ENCODE measurements around the gene RRP8. TPM values are rescaled to one million over a fixed set of nuclear protein-coding genes. Genes with fewer than 3 reads are reported as not detected.

RRP8 gene
- total RNA-seq, 4 donors from 2014 or later, result 13.9 to 34.1 (median 18.2) TPM

- Histone ChIP-seq H3K9me3 (peaks cover 0 to 18% (median 8%) of the 10 kb centered on the region in 4 donors), H3K4me3 (no peak overlapping the region), H3K4me1 (no peaks in the 10 kb centered on the region), H3K27me3 (no peaks in the 10 kb centered on the region), H3K36me3 (peaks cover 0 to 48% (median 2%) of the 10 kb centered on the region in 3 donors), H3K27ac (no peak overlapping the region)
- TF ChIP-seq EP300 (IDR thresholded peaks at IDR 0.05) (no peak), CTCF (IDR thresholded peaks at IDR 0.05) (no peak), POLR2A (IDR thresholded peaks at IDR 0.05) (no peak)
- 85 to 86% methylated on average over 1 of the region's 1 CpG for WGBS, 2 donors
- DNase-seq (ENCODE audit: low spot score in 2 of 2), result no peak
Measured at GRCh38 chr11:6588018-6588417, 15.4 kb downstream of the RRP8 start.

DNA sequence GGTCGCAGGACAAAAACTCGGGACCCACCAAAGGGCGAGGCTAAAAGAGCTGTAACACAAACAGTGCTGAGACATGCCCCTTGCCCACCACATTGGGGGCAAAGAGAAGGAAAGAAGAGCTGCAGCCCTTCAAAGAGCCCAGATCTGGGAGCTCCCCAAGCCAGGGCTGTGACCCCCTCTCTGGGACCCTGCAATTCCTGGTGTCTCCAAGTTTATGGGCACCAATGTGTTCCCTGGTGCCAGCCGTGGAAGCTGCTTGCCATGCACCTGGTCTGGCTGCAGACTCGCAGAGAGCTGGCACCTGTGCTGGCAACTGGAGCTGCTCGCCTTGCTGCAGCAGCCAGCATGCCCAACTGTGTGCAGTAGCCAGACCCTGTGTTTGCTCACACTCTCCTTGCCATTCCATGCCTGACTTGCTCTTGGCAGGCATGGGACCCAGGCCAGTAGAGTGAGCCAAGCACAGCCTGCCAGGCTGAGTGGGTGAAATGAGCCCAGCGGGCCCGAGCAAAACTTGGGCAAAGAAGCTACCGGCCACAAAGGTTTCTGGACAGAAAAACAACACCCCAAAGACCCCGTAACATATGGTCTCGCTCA is 16.0 kb downstream of the RRP8 start:
- Histone ChIP-seq H3K4me1 (no peaks in the 10 kb centered on the region), H3K4me3 (no peak overlapping the region), H3K27me3 (no peaks in the 10 kb centered on the region), H3K36me3 (peaks cover 0 to 49% (median 2%) of the 10 kb centered on the region in 3 donors), H3K9me3 (peaks cover 0 to 23% (median 8%) of the 10 kb centered on the region in 4 donors), H3K27ac (no peak overlapping the region)
- no peak for TF ChIP-seq CTCF (IDR thresholded peaks at IDR 0.05)
- no peak for TF ChIP-seq POLR2A (IDR thresholded peaks at IDR 0.05)
- no peak for TF ChIP-seq EP300 (IDR thresholded peaks at IDR 0.05)
- DNase-seq (ENCODE audit: low spot score in 2 of 2), result no peak
- WGBS, 2 donors, result 84 to 88% methylated on average over 11 of the region's 11 CpGs

- TF ChIP-seq POLR2A (IDR thresholded peaks at IDR 0.05), result no peak
- no peak for TF ChIP-seq CTCF (IDR thresholded peaks at IDR 0.05)
- no peak for TF ChIP-seq EP300 (IDR thresholded peaks at IDR 0.05)
- Histone ChIP-seq H3K4me3 (no peak overlapping the region), H3K36me3 (peaks cover 0 to 42% (median 2%) of the 10 kb centered on the region in 3 donors), H3K9me3 (peaks cover 0 to 25% (median 8%) of the 10 kb centered on the region in 4 donors), H3K27me3 (no peaks in the 10 kb centered on the region), H3K4me1 (no peaks in the 10 kb centered on the region), H3K27ac (no peak overlapping the region)
- no peak for DNase-seq (ENCODE audit: low spot score in 2 of 2)
- 87 to 91% methylated on average over 20 to 25 of the region's 25 CpGs for WGBS, 2 donors
Measured at GRCh38 chr11:6586434-6587359, 16.7 kb downstream of the RRP8 start.

DNA sequence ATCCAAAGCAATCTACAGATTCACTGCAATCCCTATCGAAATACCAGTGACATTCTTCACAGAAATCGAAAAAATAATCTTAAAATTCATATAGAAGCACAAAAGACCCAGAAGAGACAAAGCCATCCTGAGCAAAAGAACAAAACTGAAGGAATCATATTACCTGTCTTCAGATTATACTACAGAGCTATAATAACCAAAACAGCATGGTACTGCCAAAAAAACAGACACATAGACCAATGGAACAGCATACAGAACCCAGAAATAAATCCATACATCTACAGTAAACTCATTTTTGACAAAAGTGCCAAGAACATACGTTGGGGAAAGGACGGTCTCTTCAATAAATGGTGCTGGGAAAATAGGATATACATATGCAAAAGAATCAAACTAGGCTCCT is 18.9 kb downstream of the RRP8 start:
- no peak for TF ChIP-seq POLR2A (IDR thresholded peaks at IDR 0.05)
- TF ChIP-seq CTCF (IDR thresholded peaks at IDR 0.05), result no peak
- no peak for TF ChIP-seq EP300 (IDR thresholded peaks at IDR 0.05)
- Histone ChIP-seq H3K36me3 (peaks cover 0 to 46% (median 0%) of the 10 kb centered on the region in 3 donors), H3K4me3 (no peak overlapping the region), H3K9me3 (peaks cover 0 to 28% (median 8%) of the 10 kb centered on the region in 4 donors), H3K4me1 (no peaks in the 10 kb centered on the region), H3K27me3 (no peaks in the 10 kb centered on the region), H3K27ac (no peak overlapping the region)
- 93 to 95% methylated on average over 4 of the region's 4 CpGs for WGBS, 2 donors
- DNase-seq (ENCODE audit: low spot score in 2 of 2), result no peak

- Histone ChIP-seq H3K36me3 (peaks cover 0 to 46% (median 0%) of the 10 kb centered on the region in 3 donors), H3K4me3 (no peak overlapping the region), H3K27me3 (no peaks in the 10 kb centered on the region), H3K9me3 (peaks cover 0 to 28% (median 8%) of the 10 kb centered on the region in 4 donors), H3K27ac (no peak overlapping the region), H3K4me1 (no peaks in the 10 kb centered on the region)
- DNase-seq (ENCODE audit: low spot score in 2 of 2), result no peak
- TF ChIP-seq CTCF (IDR thresholded peaks at IDR 0.05), result no peak
- TF ChIP-seq EP300 (IDR thresholded peaks at IDR 0.05), result no peak
- no peak for TF ChIP-seq POLR2A (IDR thresholded peaks at IDR 0.05)
- 95 to 96% methylated on average over 1 of the region's 1 CpG for WGBS, 2 donors
Measured at GRCh38 chr11:6583584-6583983, 19.8 kb downstream of the RRP8 start.

Measured in tibial nerve (tissue), 4 donors.